PC-9 (cell line): ENCODE results near the gene NT5M. TPM values are rescaled to one million over a fixed set of nuclear protein-coding genes. Genes with fewer than 3 reads are reported as not detected.

Experiments
- BruUV-seq: library from RNA; stranded (reverse); fragments of 400-500 nt; replicated peaks from 2 replicates; lab custom pipeline; 2021; lab: Mats Ljungman, UMichigan
- CTCF ChIA-PET: fragments of 300-600 bp; sonication (Branson Sonifier 250); formaldehyde crosslinking; loops from one replicate; lab custom pipeline; 2022; ENCODE audit warnings: antibody characterized with exemption; lab: Charles Lee
- POLR2A ChIA-PET: fragments of 300-600 bp; sonication (Branson Sonifier 250); formaldehyde crosslinking; loops from one replicate; lab custom pipeline; 2022; ENCODE audit warnings: antibody characterized with exemption; ENCODE audit not compliant: unreplicated experiment; lab: Charles Lee
- DNase-seq, 2 experiments: peaks; one replicate each; pipeline versions ENCODE4 v3.0.0 to v3.0.0-alpha.2; 2015 to 2022; ENCODE audit warnings: mixed read lengths in 1 of 2
- H2AFZ ChIP-seq: fragments of 200-600 bp; sonication (generic); 2 replicates; pipeline ENCODE4 v1.8.1; 2017; ENCODE audit warnings: antibody characterized with exemption
- H3F3A ChIP-seq: fragments of 200-600 bp; sonication (generic); 2 replicates; pipeline ENCODE4 v1.8.1; 2017; ENCODE audit warnings: antibody characterized with exemption, mild to moderate bottlenecking, low read depth; ENCODE audit not compliant: insufficient read depth
- H3K27ac ChIP-seq: fragments of 200-600 bp; sonication (generic); 2 replicates; pipeline ENCODE4 v1.6.1; 2016; ENCODE audit warnings: mixed run types
- H3K27me3 ChIP-seq: fragments of 200-600 bp; sonication (generic); 2 replicates; pipeline ENCODE4 v1.6.1; 2016; ENCODE audit warnings: low read depth, mixed run types; ENCODE audit not compliant: insufficient read depth
- H3K36me3 ChIP-seq: fragments of 200-600 bp; sonication (generic); 2 replicates; pipeline ENCODE4 v1.6.1; 2016; ENCODE audit warnings: low read depth, mixed run types
- H3K4me1 ChIP-seq: fragments of 200-600 bp; sonication (generic); replicated peaks from 2 replicates; pipeline ENCODE4 v1.6.1; 2016; ENCODE audit warnings: mixed run types; ENCODE audit not compliant: insufficient read depth
- H3K4me2 ChIP-seq: fragments of 200-600 bp; sonication (generic); 2 replicates; pipeline ENCODE4 v1.6.1; 2017; ENCODE audit warnings: mixed run types
- H3K4me3 ChIP-seq: fragments of 200-600 bp; sonication (generic); 2 replicates; pipeline ENCODE4 v1.6.1; 2016; ENCODE audit warnings: mixed run types
- H3K79me2 ChIP-seq: fragments of 200-600 bp; sonication (generic); 2 replicates; pipeline ENCODE4 v1.6.1; 2017; ENCODE audit warnings: low read depth, mixed run types
- H3K9me2 ChIP-seq: fragments of 200-600 bp; sonication (generic); 2 replicates; pipeline ENCODE4 v1.8.1; 2017; ENCODE audit warnings: mild to moderate bottlenecking; ENCODE audit not compliant: insufficient read depth
- H3K9me3 ChIP-seq: fragments of 200-600 bp; sonication (generic); 2 replicates; pipeline ENCODE4 v1.8.1; 2016; ENCODE audit warnings: low read depth; ENCODE audit not compliant: insufficient read depth
- H4K20me1 ChIP-seq: fragments of 200-600 bp; sonication (generic); 2 replicates; pipeline ENCODE4 v1.8.1; 2017; ENCODE audit not compliant: insufficient read depth
- CTCF ChIP-seq: fragments of 200-600 bp; sonication (generic); conservative IDR thresholded peaks from 2 replicates; pipeline ENCODE4 v1.6.1; 2017; ENCODE audit warnings: mixed run types, antibody characterized with exemption, mild to moderate bottlenecking, moderate library complexity
- EZH2 ChIP-seq: fragments of 200-600 bp; sonication (generic); IDR thresholded peaks from 2 replicates; pipeline ENCODE4 v1.8.0; 2017; ENCODE audit warnings: antibody characterized with exemption, low read depth
- intact Hi-C: fragments of 100-400 bp; cut with micrococcal nuclease; formaldehyde crosslinking; loops from one replicate; pipeline ENCODE4 v1.10.0; 2022; ENCODE audit not compliant: unreplicated experiment
- total RNA-seq: library from RNA; stranded (reverse); gene quantifications from 2 replicates; pipeline ENCODE4 v1.2.3, GENCODE V29; 2021

NT5M gene
- total RNA-seq, 1 experiment from 2014 or later: 6.2 TPM

- intact Hi-C loops: loop anchor here (2.0 to 5.0 kb wide), 2 partner anchors 47 to 347 kb away; partner anchors contain the start of gene NT5M
- no peak overlapping the region for H3K27ac ChIP-seq
- BruUV-seq: no TSS peak
- no peaks in the 10 kb centered on the region for H3F3A ChIP-seq
- no peaks in the 10 kb centered on the region for H3K79me2 ChIP-seq
- H3K36me3 ChIP-seq: no peaks in the 10 kb centered on the region
- H3K4me3 ChIP-seq: no peak overlapping the region
- ChIA-PET CTCF (interaction anchor here (0.6 kb wide), 1 partner anchor 231 kb away, joined by 3 read pairs; no protein-coding TSS in a partner anchor), POLR2A (no interaction called here)
- DNase-seq: no peak
- no peaks in the 10 kb centered on the region for H3K9me3 ChIP-seq
- no peak for TF ChIP-seq EZH2
- no peak for TF ChIP-seq CTCF
- H4K20me1 ChIP-seq: no peaks in the 10 kb centered on the region
- H3K9me2 ChIP-seq: no peaks in the 10 kb centered on the region
- H2AFZ ChIP-seq: no peak overlapping the region
- H3K27me3 ChIP-seq: 0 out of 2 replicates have a peak, but pooled peaks cover 5% of the 10 kb centered on the region
- no peak overlapping the region for H3K4me2 ChIP-seq
- H3K4me1 ChIP-seq: no peaks in the 10 kb centered on the region
Observed at GRCh38 chr17:17349724-17350106, 46.5 kb downstream of the NT5M start.

GRCh38 chr17:17350491-17351355 lies 47.5 kb downstream of the NT5M start:
- H2AFZ ChIP-seq: no peak overlapping the region
- no peaks in the 10 kb centered on the region for H3K4me1 ChIP-seq
- ChIA-PET POLR2A (interaction anchor here (0.5 to 0.6 kb wide), 3 partner anchors 65 to 224 kb away, joined by 3 to 4 read pairs (median 3); no protein-coding TSS in a partner anchor), CTCF (interaction anchor here (0.6 kb wide), 2 partner anchors 232 to 717 kb away, joined by 3 read pairs; no protein-coding TSS in a partner anchor)
- H3K9me3 ChIP-seq: no peaks in the 10 kb centered on the region
- no peak overlapping the region for H3K4me3 ChIP-seq
- 0 out of 2 replicates have a peak, but pooled peaks cover 5% of the 10 kb centered on the region for H3K27me3 ChIP-seq
- peak in 1 of 2 experiments; percentile 70 for DNase-seq
- H3K27ac ChIP-seq: no peak overlapping the region
- no peak overlapping the region for H3K4me2 ChIP-seq
- H3K36me3 ChIP-seq: no peaks in the 10 kb centered on the region
- H4K20me1 ChIP-seq: no peaks in the 10 kb centered on the region; the same call in 1 of the 2 replicates
- intact Hi-C loops: loop anchor here (2.0 to 5.0 kb wide), 2 partner anchors 48 to 348 kb away; partner anchors contain the start of gene NT5M
- TF ChIP-seq CTCF: no peak
- TF ChIP-seq EZH2: no peak
- H3K79me2 ChIP-seq: no peaks in the 10 kb centered on the region
- BruUV-seq: no TSS peak
- no peaks in the 10 kb centered on the region for H3F3A ChIP-seq
- H3K9me2 ChIP-seq: no peaks in the 10 kb centered on the region

DNA sequence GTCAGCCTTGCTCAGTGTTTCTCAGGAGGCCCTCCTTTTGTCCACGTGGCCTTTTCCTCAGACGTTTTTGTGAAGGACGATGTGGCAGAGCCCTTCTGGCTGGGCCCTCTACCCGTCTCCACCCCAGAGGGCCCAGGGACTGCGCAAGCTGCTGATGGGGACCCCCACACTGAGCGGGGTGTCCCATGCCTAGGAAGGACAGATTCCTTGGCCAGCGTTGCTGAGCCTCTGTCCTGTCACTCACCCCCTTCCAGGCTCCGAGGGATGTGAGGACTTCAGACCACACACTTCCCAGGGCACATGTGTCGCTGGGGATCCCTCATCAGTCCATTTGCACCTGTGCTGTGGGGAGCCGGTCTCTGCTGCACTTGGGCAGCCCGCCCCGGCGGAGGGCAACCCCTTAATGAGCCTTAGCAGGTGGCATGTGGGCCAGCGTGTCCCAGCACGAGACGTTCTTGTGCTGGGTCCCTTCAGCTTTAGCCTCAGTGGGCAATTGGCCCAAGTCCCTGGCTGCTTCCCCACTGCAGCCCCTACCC lies 48.3 kb downstream of the NT5M start:
- no TSS peak for BruUV-seq
- no peaks in the 10 kb centered on the region for H3K4me1 ChIP-seq
- no peak overlapping the region for H2AFZ ChIP-seq
- CTCF ChIA-PET: interaction anchor here (0.6 kb wide), 1 partner anchor 57 kb away, joined by 3 read pairs; no protein-coding TSS in a partner anchor
- H3K27me3 ChIP-seq: 0 out of 2 replicates have a peak, but pooled peaks cover 5% of the 10 kb centered on the region
- no peak for DNase-seq
- H3K9me2 ChIP-seq: no peaks in the 10 kb centered on the region
- no peaks in the 10 kb centered on the region for H3F3A ChIP-seq
- no peaks in the 10 kb centered on the region; the same call in 1 of the 2 replicates for H4K20me1 ChIP-seq
- H3K79me2 ChIP-seq: no peaks in the 10 kb centered on the region
- TF ChIP-seq CTCF (no peak), EZH2 (no peak)
- POLR2A ChIA-PET: no interaction called here
- no peak overlapping the region for H3K4me3 ChIP-seq
- H3K36me3 ChIP-seq: no peaks in the 10 kb centered on the region
- intact Hi-C loops: loop anchor here (2.0 to 5.0 kb wide), 2 partner anchors 49 to 349 kb away; partner anchors contain the start of gene NT5M
- H3K4me2 ChIP-seq: no peak overlapping the region
- no peak overlapping the region for H3K27ac ChIP-seq
- H3K9me3 ChIP-seq: no peaks in the 10 kb centered on the region
